ENCODE measurements around the gene CORIN.

CORIN gene

GRCh38 chr4:47705326-47705981 is 132.4 kb downstream of the CORIN start:
- in situ Hi-C loops (cut with HindIII; ENCODE audit: low sequenced_read_pairs): no loop called here

GRCh38 chr4:47704693-47705325 is 133.1 kb downstream of the CORIN start:
- DNase-seq (ENCODE audit: low read depth): no peak
- H3K4me3 ChIP-seq (ENCODE audit: low read depth, low read length): no peak overlapping the region
- TF ChIP-seq CTCF (IDR thresholded peaks at IDR 0.05; ENCODE audit: low read depth, low read length, missing control alignments): peak; percentile 56
- in situ Hi-C loops (cut with HindIII; ENCODE audit: low sequenced_read_pairs): no loop called here

More at GRCh38 chr4:47705326-47705981, 132.4 kb downstream of the CORIN start:
- no peak overlapping the region for H3K4me3 ChIP-seq (ENCODE audit: low read depth, low read length)
- DNase-seq (ENCODE audit: low read depth): no peak
- TF ChIP-seq CTCF (IDR thresholded peaks at IDR 0.05; ENCODE audit: low read depth, low read length, missing control alignments): peak; percentile 47

- no peak overlapping the region for H3K4me3 ChIP-seq (ENCODE audit: low read depth, low read length)
- DNase-seq (ENCODE audit: low read depth): no peak
- no peak for TF ChIP-seq CTCF (IDR thresholded peaks at IDR 0.05; ENCODE audit: low read depth, low read length, missing control alignments)
- in situ Hi-C loops (cut with HindIII; ENCODE audit: low sequenced_read_pairs): no loop called here
Measured at GRCh38 chr4:47703956-47704355, 133.9 kb downstream of the CORIN start.

GRCh38 chr4:47703008-47703407 is 134.9 kb downstream of the CORIN start:
- in situ Hi-C loops (cut with HindIII; ENCODE audit: low sequenced_read_pairs): no loop called here
- TF ChIP-seq CTCF (IDR thresholded peaks at IDR 0.05; ENCODE audit: low read depth, low read length, missing control alignments): no peak
- H3K4me3 ChIP-seq (ENCODE audit: low read depth, low read length): no peak overlapping the region
- no peak for DNase-seq (ENCODE audit: low read depth)

GRCh38 chr4:47701286-47701685 is 136.6 kb downstream of the CORIN start:
- no peak for TF ChIP-seq CTCF (IDR thresholded peaks at IDR 0.05; ENCODE audit: low read depth, low read length, missing control alignments)
- DNase-seq (ENCODE audit: low read depth): no peak
- in situ Hi-C loops (cut with HindIII; ENCODE audit: low sequenced_read_pairs): no loop called here
- H3K4me3 ChIP-seq (ENCODE audit: low read depth, low read length): no peak overlapping the region

GRCh38 chr4:47698837-47699236 is 139.0 kb downstream of the CORIN start:
- in situ Hi-C loops (cut with HindIII; ENCODE audit: low sequenced_read_pairs): no loop called here
- no peak for TF ChIP-seq CTCF (IDR thresholded peaks at IDR 0.05; ENCODE audit: low read depth, low read length, missing control alignments)
- no peak for DNase-seq (ENCODE audit: low read depth)

More at GRCh38 chr4:47698837-47699236, 139.0 kb downstream of the CORIN start:
- no peak overlapping the region for H3K4me3 ChIP-seq (ENCODE audit: low read depth, low read length)

Measured in astrocyte of the cerebellum (primary cell).